ENCODE results near the gene INHBB. TPM values are rescaled to one million over a fixed set of nuclear protein-coding genes. Genes with fewer than 3 reads are reported as not detected.

INHBB gene
- total and polyA plus RNA-seq, 8 donors, result 0.37 to 7.2 (median 0.89) TPM; not detected in 1

DNA sequence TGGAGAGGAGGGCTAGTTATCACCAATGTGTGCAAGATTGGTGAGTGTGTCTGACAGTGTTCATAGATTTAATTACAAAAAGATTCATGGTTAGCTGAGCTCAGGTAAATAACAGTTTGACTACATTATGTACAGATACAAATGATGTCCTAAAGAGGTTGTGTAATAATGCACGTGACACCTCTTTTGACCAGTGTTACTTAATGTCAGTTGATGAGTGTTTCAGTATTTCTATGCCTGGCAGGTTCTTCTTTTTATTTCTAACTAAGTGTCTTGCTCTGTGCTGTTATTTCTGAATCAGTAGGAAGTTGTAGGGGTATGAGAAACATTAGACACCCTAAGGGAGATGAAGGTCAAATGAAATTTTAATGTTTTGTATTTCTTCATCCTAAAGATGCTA lies 7.9 kb upstream of the INHBB start:
- Histone ChIP-seq H3K36me3 (no peaks in the 10 kb centered on the region), H3K9me3 (no peaks in the 10 kb centered on the region), H3K27me3 (peaks cover 0 to 67% (median 21%) of the 10 kb centered on the region in 3 donors), H3K4me1 (peaks cover 0 to 8% (median 2%) of the 10 kb centered on the region in 4 donors), H3K27ac (no peak overlapping the region), H3K4me3 (no peak overlapping the region)
- no peak for TF ChIP-seq POLR2AphosphoS5 (IDR thresholded peaks at IDR 0.05)
- DNase-seq, result no peak
- 55 to 87% (median 75%) methylated on average over 1 of the region's 1 CpG for WGBS, 5 donors
- intact Hi-C loops (cut with DNase I; ENCODE audit: low total_unique reads), result no loop called here

DNA sequence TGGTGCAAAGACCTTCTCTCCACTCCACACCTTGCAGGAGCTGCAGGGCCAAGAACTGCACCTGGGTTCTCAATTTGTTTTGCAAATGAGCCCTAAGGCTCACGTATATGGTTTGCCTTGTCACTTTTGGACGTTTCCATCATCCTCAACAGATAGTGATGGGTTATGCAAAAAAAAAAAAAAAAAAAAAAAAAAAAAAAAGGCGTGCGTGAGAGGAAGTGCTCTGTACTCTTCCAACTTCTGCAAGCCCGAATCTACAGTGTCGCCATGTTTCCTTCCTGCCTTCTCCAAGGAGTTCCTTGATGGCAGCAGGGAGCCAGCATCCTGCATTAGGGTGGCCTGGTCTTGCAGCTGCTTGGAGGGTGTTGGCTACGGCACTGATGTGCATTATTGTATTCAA lies 4.0 kb upstream of the INHBB start:
- no peaks in the 10 kb centered on the region for H3K36me3 ChIP-seq
- no peak for DNase-seq
- H3K27ac ChIP-seq, result no peak overlapping the region
- H3K4me3 ChIP-seq, result no peak overlapping the region
- no peaks in the 10 kb centered on the region for H3K9me3 ChIP-seq
- peaks cover 12 to 88% (median 53%) of the 10 kb centered on the region in 3 donors for H3K27me3 ChIP-seq
- TF ChIP-seq EP300 (IDR thresholded peaks at IDR 0.05), result no peak
- TF ChIP-seq POLR2AphosphoS5 (IDR thresholded peaks at IDR 0.05), result no peak
- TF ChIP-seq POLR2A (IDR thresholded peaks at IDR 0.05), result no peak
- TF ChIP-seq, protein P1, sequence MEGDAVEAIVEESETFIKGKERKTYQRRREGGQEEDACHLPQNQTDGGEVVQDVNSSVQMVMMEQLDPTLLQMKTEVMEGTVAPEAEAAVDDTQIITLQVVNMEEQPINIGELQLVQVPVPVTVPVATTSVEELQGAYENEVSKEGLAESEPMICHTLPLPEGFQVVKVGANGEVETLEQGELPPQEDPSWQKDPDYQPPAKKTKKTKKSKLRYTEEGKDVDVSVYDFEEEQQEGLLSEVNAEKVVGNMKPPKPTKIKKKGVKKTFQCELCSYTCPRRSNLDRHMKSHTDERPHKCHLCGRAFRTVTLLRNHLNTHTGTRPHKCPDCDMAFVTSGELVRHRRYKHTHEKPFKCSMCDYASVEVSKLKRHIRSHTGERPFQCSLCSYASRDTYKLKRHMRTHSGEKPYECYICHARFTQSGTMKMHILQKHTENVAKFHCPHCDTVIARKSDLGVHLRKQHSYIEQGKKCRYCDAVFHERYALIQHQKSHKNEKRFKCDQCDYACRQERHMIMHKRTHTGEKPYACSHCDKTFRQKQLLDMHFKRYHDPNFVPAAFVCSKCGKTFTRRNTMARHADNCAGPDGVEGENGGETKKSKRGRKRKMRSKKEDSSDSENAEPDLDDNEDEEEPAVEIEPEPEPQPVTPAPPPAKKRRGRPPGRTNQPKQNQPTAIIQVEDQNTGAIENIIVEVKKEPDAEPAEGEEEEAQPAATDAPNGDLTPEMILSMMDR (IDR thresholded peaks at IDR 0.05), result no peak
- 56 to 69% (median 65%) methylated on average over 7 of the region's 7 CpGs for WGBS, 5 donors
- H3K4me1 ChIP-seq, result peaks cover 29 to 42% (median 34%) of the 10 kb centered on the region in 4 donors
- intact Hi-C loops (cut with DNase I; ENCODE audit: low total_unique reads), result loop anchor here (5.0 kb wide), 1 partner anchor 335 kb away; no protein-coding TSS in a partner anchor

DNA sequence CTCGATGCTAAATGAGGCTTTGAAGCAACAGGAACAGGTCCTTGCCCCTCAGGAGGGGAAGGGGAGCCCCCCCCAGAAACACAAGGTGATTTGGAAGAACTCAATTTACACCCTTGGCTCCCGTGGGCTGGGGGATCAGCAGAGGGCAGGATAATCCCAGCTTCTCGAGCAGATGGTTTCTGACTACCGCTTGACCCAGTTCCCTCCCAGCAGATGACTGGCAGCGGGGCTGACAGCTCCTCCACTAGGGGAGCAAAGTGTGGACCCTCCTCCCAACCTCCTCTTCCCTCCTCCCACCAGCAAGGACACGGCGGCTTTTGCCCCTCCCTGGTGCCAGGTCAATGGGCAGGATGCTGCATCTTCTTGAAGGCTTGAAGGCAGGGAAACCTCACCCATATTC lies 3.5 kb upstream of the INHBB start:
- Histone ChIP-seq H3K4me3 (no peak overlapping the region), H3K36me3 (no peaks in the 10 kb centered on the region), H3K9me3 (no peaks in the 10 kb centered on the region), H3K4me1 (peaks cover 32 to 46% (median 39%) of the 10 kb centered on the region in 4 donors), H3K27ac (no peak overlapping the region), H3K27me3 (peaks cover 12 to 88% (median 58%) of the 10 kb centered on the region in 3 donors)
- TF ChIP-seq POLR2A (IDR thresholded peaks at IDR 0.05) (no peak), POLR2AphosphoS5 (IDR thresholded peaks at IDR 0.05) (no peak), EP300 (IDR thresholded peaks at IDR 0.05) (no peak)
- TF ChIP-seq, protein P1 (IDR thresholded peaks at IDR 0.05), result no peak
- 29 to 100% (median 34%) methylated on average over 1 to 7 of the region's 7 CpGs for WGBS, 5 donors
- intact Hi-C loops (cut with DNase I; ENCODE audit: low total_unique reads), result loop anchor here (5.0 kb wide), 1 partner anchor 335 kb away; no protein-coding TSS in a partner anchor
- no peak for DNase-seq

DNA sequence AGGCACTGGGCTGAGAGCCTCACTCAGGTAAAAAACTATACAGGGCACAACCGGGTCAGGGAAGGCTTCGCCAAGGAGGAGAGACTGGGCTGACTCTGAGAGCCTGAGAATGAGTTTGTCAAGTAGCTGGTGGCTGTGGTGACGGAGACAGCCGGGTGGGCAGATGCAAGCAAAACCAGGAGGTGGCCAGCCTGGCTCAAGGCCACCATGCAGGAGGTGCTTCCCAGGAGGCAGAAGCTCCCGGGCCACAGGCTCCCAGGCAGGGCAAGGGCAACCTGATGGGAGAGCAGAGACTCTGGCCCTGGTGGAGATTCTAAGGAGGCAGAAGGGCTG lies 2.9 kb upstream of the INHBB start:
- Histone ChIP-seq H3K36me3 (no peaks in the 10 kb centered on the region), H3K27me3 (peaks cover 12 to 90% (median 63%) of the 10 kb centered on the region in 3 donors), H3K4me1 (peaks cover 35 to 52% (median 45%) of the 10 kb centered on the region in 4 donors), H3K4me3 (peak overlapping the region in 2 of 4 donors; percentile 59 to 74), H3K27ac (no peak overlapping the region), H3K9me3 (no peaks in the 10 kb centered on the region)
- DNase-seq, result no peak
- intact Hi-C loops (cut with DNase I; ENCODE audit: low total_unique reads), result loop anchor here (5.0 kb wide), 1 partner anchor 334 kb away; no protein-coding TSS in a partner anchor
- WGBS, 5 donors, result 17 to 32% (median 21%) methylated on average over 5 of the region's 5 CpGs
- TF ChIP-seq, protein P1 (IDR thresholded peaks at IDR 0.05), result no peak
- TF ChIP-seq EP300 (IDR thresholded peaks at IDR 0.05) (no peak), POLR2AphosphoS5 (IDR thresholded peaks at IDR 0.05) (no peak), POLR2A (IDR thresholded peaks at IDR 0.05) (no peak)

DNA sequence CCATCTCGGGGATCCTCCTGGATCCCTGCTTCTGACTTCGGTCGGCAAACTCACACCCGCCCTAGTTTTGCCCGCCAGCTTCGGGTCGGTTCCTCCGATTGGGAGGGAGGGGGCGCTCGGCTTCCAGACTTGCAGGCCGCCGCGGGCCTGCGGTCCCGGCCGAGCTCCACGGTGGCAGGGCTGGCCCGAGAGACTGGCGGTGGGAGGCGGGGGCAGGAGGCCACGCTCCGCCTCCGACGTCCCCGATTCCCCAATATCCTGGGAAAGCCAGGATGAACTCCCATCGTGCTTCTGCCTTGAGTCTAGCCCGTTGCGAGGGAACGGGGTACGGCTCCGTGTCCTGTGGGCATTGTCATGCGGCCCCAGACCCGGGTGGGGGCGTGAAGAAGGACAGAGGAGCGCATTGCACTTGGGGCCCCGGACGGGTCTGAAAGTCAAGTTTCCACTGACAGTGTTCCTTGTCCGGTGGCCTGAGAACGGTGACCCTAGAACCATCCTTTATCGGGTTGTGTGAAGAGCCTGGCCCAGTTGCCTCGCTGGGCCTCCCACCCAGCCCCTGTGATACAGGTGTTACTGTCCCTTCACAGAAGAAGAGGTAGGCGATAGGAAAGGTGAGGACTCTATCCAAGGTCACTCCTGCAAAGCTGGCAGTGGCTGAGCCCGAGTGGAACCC lies 2.4 kb upstream of the INHBB start:
- H3K4me1 ChIP-seq, result peaks cover 35 to 55% (median 46%) of the 10 kb centered on the region in 4 donors
- WGBS, 5 donors, result 3 to 7% (median 4%) methylated on average over 29 to 43 of the region's 43 CpGs
- peak overlapping the region; percentile 54 to 74 (median 57) for H3K4me3 ChIP-seq
- TF ChIP-seq POLR2AphosphoS5 (IDR thresholded peaks at IDR 0.05) (peak in 2 of 3 donors; percentile 15 to 22), EP300 (IDR thresholded peaks at IDR 0.05) (no peak)
- TF ChIP-seq, protein P1 (IDR thresholded peaks at IDR 0.05), result peak in 5 of 7 experiments; percentile 64 to 82 (median 79)
- H3K27me3 ChIP-seq, result peaks cover 12 to 95% (median 63%) of the 10 kb centered on the region in 3 donors
- DNase-seq, result peak; percentile 86 to 94
- H3K27ac ChIP-seq, result peak overlapping the region in 1 of 5 donors; percentile 29
- intact Hi-C loops (cut with DNase I; ENCODE audit: low total_unique reads), result loop anchor here (5.0 kb wide), 1 partner anchor 334 kb away; no protein-coding TSS in a partner anchor
- no peaks in the 10 kb centered on the region for H3K36me3 ChIP-seq
- no peaks in the 10 kb centered on the region for H3K9me3 ChIP-seq

Data from stomach (tissue), 9 donors.